Ectodermal cell (in vitro differentiated cells): ENCODE results near the gene BARHL2.

Experiments used
- H3K27ac ChIP-seq: 2 replicates; pipeline ENCODE4 v1.7.0; 2013; ENCODE audit warnings: mild to moderate bottlenecking, low read depth, low read length; ENCODE audit not compliant: insufficient read depth, poor library complexity, severe bottlenecking
- H3K27me3 ChIP-seq: 2 replicates; pipeline ENCODE4 v1.7.0; 2013; ENCODE audit warnings: mild to moderate bottlenecking, low read length; ENCODE audit not compliant: insufficient read depth, control insufficient read depth, poor library complexity, severe bottlenecking
- H3K36me3 ChIP-seq: one replicate; pipeline ENCODE4 v1.7.0; 2013; ENCODE audit warnings: low read length; ENCODE audit not compliant: control insufficient read depth, insufficient read depth
- H3K4me1 ChIP-seq: one replicate; pipeline ENCODE4 v1.7.0; 2013; ENCODE audit warnings: low read length; ENCODE audit not compliant: control insufficient read depth, insufficient read depth
- H3K4me3 ChIP-seq: 2 replicates; pipeline ENCODE4 v1.7.0; 2013; ENCODE audit warnings: low read depth, low read length, control low read depth; ENCODE audit not compliant: insufficient read depth
- H3K9me3 ChIP-seq: 2 replicates; pipeline ENCODE4 v1.7.0; 2013; ENCODE audit warnings: mild to moderate bottlenecking, low read length, moderate library complexity; ENCODE audit not compliant: control insufficient read depth
- WGBS, 2 experiments: methylation state at CpG; one replicate each; pipeline ENCODE4 v1.1.7; 2013; ENCODE audit warnings: missing lambda C conversion rate in 2 of 2; 5-methylcytosine and 5-hydroxymethylcytosine counted together

BARHL2 gene

GRCh38 chr1:90710579-90711536 lies 6.2 kb downstream of the BARHL2 start:
- no peaks in the 10 kb centered on the region for H3K9me3 ChIP-seq
- H3K4me3 ChIP-seq, result peak overlapping the region; percentile 11
- WGBS, 2 experiments, result 1% methylated on average over 41 of the region's 41 CpGs
- H3K4me1 ChIP-seq, result peaks cover 24% of the 10 kb centered on the region
- no peak overlapping the region for H3K27ac ChIP-seq
- H3K27me3 ChIP-seq, result peaks cover 100% of the 10 kb centered on the region
- H3K36me3 ChIP-seq, result no peaks in the 10 kb centered on the region

GRCh38 chr1:90709535-90709934 lies 7.6 kb downstream of the BARHL2 start:
- peaks cover 100% of the 10 kb centered on the region for H3K27me3 ChIP-seq
- H3K9me3 ChIP-seq, result no peaks in the 10 kb centered on the region
- WGBS, 2 experiments, result 69 to 74% methylated on average over 2 of the region's 2 CpGs
- H3K36me3 ChIP-seq, result no peaks in the 10 kb centered on the region
- no peak overlapping the region for H3K4me3 ChIP-seq
- peaks cover 25% of the 10 kb centered on the region for H3K4me1 ChIP-seq
- no peak overlapping the region for H3K27ac ChIP-seq

GRCh38 chr1:90708826-90709225 lies 8.3 kb downstream of the BARHL2 start:
- H3K36me3 ChIP-seq, result no peaks in the 10 kb centered on the region
- H3K9me3 ChIP-seq, result no peaks in the 10 kb centered on the region
- H3K27ac ChIP-seq, result no peak overlapping the region
- no peak overlapping the region for H3K4me3 ChIP-seq
- H3K27me3 ChIP-seq, result peaks cover 100% of the 10 kb centered on the region
- WGBS, 2 experiments, result 41 to 51% methylated on average over 2 of the region's 2 CpGs
- peaks cover 25% of the 10 kb centered on the region for H3K4me1 ChIP-seq

- H3K9me3 ChIP-seq, result no peaks in the 10 kb centered on the region
- H3K36me3 ChIP-seq, result no peaks in the 10 kb centered on the region
- WGBS, 2 experiments, result 18 to 24% methylated on average over 5 to 6 of the region's 6 CpGs
Measured at GRCh38 chr1:90708236-90708786, 8.8 kb downstream of the BARHL2 start.

GRCh38 chr1:90707363-90707710 lies 9.8 kb downstream of the BARHL2 start:
- H3K4me1 ChIP-seq, result peaks cover 22% of the 10 kb centered on the region
- H3K27me3 ChIP-seq, result peaks cover 95% of the 10 kb centered on the region
- H3K27ac ChIP-seq, result no peak overlapping the region
- WGBS, 2 experiments, result 1% methylated on average over 21 of the region's 21 CpGs
- no peaks in the 10 kb centered on the region for H3K9me3 ChIP-seq
- H3K36me3 ChIP-seq, result no peaks in the 10 kb centered on the region
- H3K4me3 ChIP-seq, result no peak overlapping the region

More at GRCh38 chr1:90708236-90708786, 8.8 kb downstream of the BARHL2 start:
- no peak overlapping the region for H3K27ac ChIP-seq
- H3K4me1 ChIP-seq, result peaks cover 25% of the 10 kb centered on the region
- no peak overlapping the region for H3K4me3 ChIP-seq
- H3K27me3 ChIP-seq, result peaks cover 100% of the 10 kb centered on the region

GRCh38 chr1:90706437-90707362 lies 10.4 kb downstream of the BARHL2 start:
- WGBS, 2 experiments, result 1% methylated on average over 72 to 73 of the region's 73 CpGs
- H3K36me3 ChIP-seq, result no peaks in the 10 kb centered on the region
- no peak overlapping the region for H3K27ac ChIP-seq
- peaks cover 17% of the 10 kb centered on the region for H3K4me1 ChIP-seq
- peaks cover 95% of the 10 kb centered on the region for H3K27me3 ChIP-seq
- H3K9me3 ChIP-seq, result no peaks in the 10 kb centered on the region
- H3K4me3 ChIP-seq, result peak overlapping the region; percentile 32

- WGBS, 2 experiments, result 36 to 47% methylated on average over 8 of the region's 8 CpGs
- peak overlapping the region; percentile 16 for H3K4me3 ChIP-seq
- no peaks in the 10 kb centered on the region for H3K9me3 ChIP-seq
- no peaks in the 10 kb centered on the region for H3K36me3 ChIP-seq
- H3K27ac ChIP-seq, result no peak overlapping the region
- peaks cover 94% of the 10 kb centered on the region for H3K27me3 ChIP-seq
- peaks cover 15% of the 10 kb centered on the region for H3K4me1 ChIP-seq
Measured at GRCh38 chr1:90705956-90706355, 11.1 kb downstream of the BARHL2 start.

- no peak overlapping the region for H3K4me3 ChIP-seq
- H3K27ac ChIP-seq, result no peak overlapping the region
- no peaks in the 10 kb centered on the region for H3K36me3 ChIP-seq
- peaks cover 14% of the 10 kb centered on the region for H3K4me1 ChIP-seq
- H3K27me3 ChIP-seq, result peaks cover 91% of the 10 kb centered on the region
- H3K9me3 ChIP-seq, result no peaks in the 10 kb centered on the region
- 30 to 39% methylated on average over 14 of the region's 14 CpGs for WGBS, 2 experiments
Measured at GRCh38 chr1:90704817-90705216, 12.3 kb downstream of the BARHL2 start.

- Histone ChIP-seq H3K4me1 (no peaks in the 10 kb centered on the region), H3K27ac (no peak overlapping the region), H3K27me3 (no peaks in the 10 kb centered on the region), H3K9me3 (no peaks in the 10 kb centered on the region), H3K36me3 (no peaks in the 10 kb centered on the region), H3K4me3 (no peak overlapping the region)
- WGBS, 2 experiments, result 80 to 90% methylated on average over 2 of the region's 3 CpGs
Measured at GRCh38 chr1:90694846-90695245, 22.3 kb downstream of the BARHL2 start.

- Histone ChIP-seq H3K9me3 (no peaks in the 10 kb centered on the region), H3K4me3 (no peak overlapping the region), H3K36me3 (no peaks in the 10 kb centered on the region), H3K27me3 (no peaks in the 10 kb centered on the region), H3K4me1 (no peaks in the 10 kb centered on the region), H3K27ac (no peak overlapping the region)
- WGBS, 2 experiments, result 89 to 92% methylated on average over 2 to 3 of the region's 3 CpGs
Measured at GRCh38 chr1:90687747-90688146, 29.4 kb downstream of the BARHL2 start.
